Measurements from ENCODE around the gene PMAIP1.

DNA sequence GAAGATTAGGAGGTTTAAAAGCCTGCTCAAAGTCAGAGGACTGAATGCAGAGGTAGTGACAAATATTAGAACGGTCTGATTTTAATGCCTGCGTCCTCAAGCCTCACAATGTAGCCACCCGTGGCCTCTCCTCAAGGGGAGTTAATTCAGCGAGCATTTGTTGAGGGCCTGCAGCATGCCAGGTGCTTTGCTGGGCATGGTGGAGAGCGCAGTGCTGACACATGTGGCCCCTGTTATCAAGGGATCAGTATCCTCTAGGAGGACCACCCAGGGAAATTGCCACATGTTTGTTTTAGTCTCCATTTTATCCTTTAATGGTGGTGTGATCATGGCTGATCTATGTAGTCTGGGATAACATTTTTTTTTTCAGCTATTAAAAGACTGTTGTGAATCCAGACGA, 19.2 kb downstream of the PMAIP1 start:
- TF ChIP-seq TAF1 (IDR thresholded peaks at IDR 0.05; ENCODE audit: borderline replicate concordance, insufficient read depth, low read length): no peak
- TF ChIP-seq, protein P1, sequence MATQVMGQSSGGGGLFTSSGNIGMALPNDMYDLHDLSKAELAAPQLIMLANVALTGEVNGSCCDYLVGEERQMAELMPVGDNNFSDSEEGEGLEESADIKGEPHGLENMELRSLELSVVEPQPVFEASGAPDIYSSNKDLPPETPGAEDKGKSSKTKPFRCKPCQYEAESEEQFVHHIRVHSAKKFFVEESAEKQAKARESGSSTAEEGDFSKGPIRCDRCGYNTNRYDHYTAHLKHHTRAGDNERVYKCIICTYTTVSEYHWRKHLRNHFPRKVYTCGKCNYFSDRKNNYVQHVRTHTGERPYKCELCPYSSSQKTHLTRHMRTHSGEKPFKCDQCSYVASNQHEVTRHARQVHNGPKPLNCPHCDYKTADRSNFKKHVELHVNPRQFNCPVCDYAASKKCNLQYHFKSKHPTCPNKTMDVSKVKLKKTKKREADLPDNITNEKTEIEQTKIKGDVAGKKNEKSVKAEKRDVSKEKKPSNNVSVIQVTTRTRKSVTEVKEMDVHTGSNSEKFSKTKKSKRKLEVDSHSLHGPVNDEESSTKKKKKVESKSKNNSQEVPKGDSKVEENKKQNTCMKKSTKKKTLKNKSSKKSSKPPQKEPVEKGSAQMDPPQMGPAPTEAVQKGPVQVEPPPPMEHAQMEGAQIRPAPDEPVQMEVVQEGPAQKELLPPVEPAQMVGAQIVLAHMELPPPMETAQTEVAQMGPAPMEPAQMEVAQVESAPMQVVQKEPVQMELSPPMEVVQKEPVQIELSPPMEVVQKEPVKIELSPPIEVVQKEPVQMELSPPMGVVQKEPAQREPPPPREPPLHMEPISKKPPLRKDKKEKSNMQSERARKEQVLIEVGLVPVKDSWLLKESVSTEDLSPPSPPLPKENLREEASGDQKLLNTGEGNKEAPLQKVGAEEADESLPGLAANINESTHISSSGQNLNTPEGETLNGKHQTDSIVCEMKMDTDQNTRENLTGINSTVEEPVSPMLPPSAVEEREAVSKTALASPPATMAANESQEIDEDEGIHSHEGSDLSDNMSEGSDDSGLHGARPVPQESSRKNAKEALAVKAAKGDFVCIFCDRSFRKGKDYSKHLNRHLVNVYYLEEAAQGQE (IDR thresholded peaks at IDR 0.05; ENCODE audit: insufficient read depth in 1 of 2, low read depth in 2 of 2, low read length in 2 of 2): no peak
- no peak for TF ChIP-seq POLR2AphosphoS5 (IDR thresholded peaks at IDR 0.05; ENCODE audit: low read depth, low read length)

Measured in PFSK-1 (cell line).